CD14-positive monocyte (primary cell): ENCODE measurements around the gene KIF3B. TPM values are rescaled to one million over a fixed set of nuclear protein-coding genes. Genes with fewer than 3 reads are reported as not detected.
A peak's percentile ranks its signal among the peaks of the same experiment; 100 is the strongest.

Experiments used
- DNase-seq, 3 donors: peaks; one replicate each; pipeline ENCODE4 v3.0.0-alpha.2; 2011 to 2022
- H2AFZ ChIP-seq: 2 replicates; pipeline ENCODE4 v1.6.0; 2012; ENCODE audit warnings: mild to moderate bottlenecking, low read depth, low read length, inconsistent platforms; ENCODE audit not compliant: insufficient read depth, poor library complexity, severe bottlenecking
- H3K27ac ChIP-seq, 2 donors: 1 replicate in 1 of 2; 2 replicates in 1 of 2; pipeline ENCODE4 v1.5.1; 2012 to 2013; ENCODE audit warnings: low read length in 2 of 2, control low read depth in 1 of 2, inconsistent platforms in 1 of 2, low read depth in 1 of 2, mild to moderate bottlenecking in 1 of 2
- H3K27me3 ChIP-seq, 2 donors: one replicate each; pipeline versions ENCODE4 v1.6.0 to v1.6.1; 2011 to 2013; ENCODE audit warnings: low read length in 2 of 2; ENCODE audit not compliant: control insufficient read depth in 2 of 2, insufficient read depth in 2 of 2
- H3K36me3 ChIP-seq, 2 donors: replicated peaks in 1 of 2; 1 replicate in 1 of 2; 2 replicates in 1 of 2; pipeline versions ENCODE4 v1.5.1 to v1.6.1; 2012 to 2013; ENCODE audit warnings: low read length in 2 of 2, control low read depth in 1 of 2, inconsistent platforms in 1 of 2, mild to moderate bottlenecking in 1 of 2; ENCODE audit not compliant: insufficient read depth in 2 of 2, control insufficient read depth in 1 of 2
- H3K4me1 ChIP-seq, 2 donors: 1 replicate in 1 of 2; 2 replicates in 1 of 2; pipeline versions ENCODE4 v1.5.1 to v1.6.1; 2012 to 2013; ENCODE audit warnings: low read length in 2 of 2, control low read depth in 1 of 2, inconsistent platforms in 1 of 2, mild to moderate bottlenecking in 1 of 2, moderate library complexity in 1 of 2; ENCODE audit not compliant: insufficient read depth in 2 of 2, control insufficient read depth in 1 of 2
- H3K4me2 ChIP-seq: replicated peaks from 2 replicates; pipeline ENCODE3; 2012; ENCODE audit warnings: low read length, moderate library complexity, mild to moderate bottlenecking; ENCODE audit not compliant: poor library complexity, severe bottlenecking; ENCODE audit errors: extremely low read depth
- H3K4me3 ChIP-seq, 3 experiments: fragments of 200-600 bp in 1 of 3; sonication (generic) in 1 of 3; replicated peaks in 1 of 3; 1 replicate in 2 of 3; 2 replicates in 1 of 3; pipeline ENCODE4 v1.5.1; 2011 to 2013; ENCODE audit warnings: low read length in 3 of 3, mild to moderate bottlenecking in 3 of 3, control low read depth in 2 of 3, low read depth in 2 of 3, inconsistent platforms in 1 of 3, moderate library complexity in 1 of 3
- H3K79me2 ChIP-seq: 2 replicates; pipeline ENCODE4 v1.6.0; 2012; ENCODE audit warnings: mild to moderate bottlenecking, control low read depth, inconsistent platforms, low read length, moderate library complexity; ENCODE audit not compliant: insufficient read depth
- H3K9ac ChIP-seq: 2 replicates; pipeline ENCODE4 v1.6.0; 2017; ENCODE audit warnings: low read length, mild to moderate bottlenecking; ENCODE audit not compliant: insufficient read depth, poor library complexity, severe bottlenecking
- H3K9me3 ChIP-seq, 2 donors: replicated peaks in 1 of 2; 1 replicate in 1 of 2; 2 replicates in 1 of 2; pipeline versions ENCODE4 v1.5.1 to v1.6.1; 2012 to 2013; ENCODE audit warnings: low read length in 2 of 2, control low read depth in 1 of 2; ENCODE audit not compliant: control insufficient read depth in 1 of 2, insufficient read depth in 1 of 2
- H4K20me1 ChIP-seq: 2 replicates; pipeline ENCODE4 v1.6.0; 2012; ENCODE audit warnings: mild to moderate bottlenecking, low read length, control low read depth, moderate library complexity; ENCODE audit not compliant: insufficient read depth
- H3K27ac Mint-ChIP-seq, 7 donors: one replicate each; pipeline ENCODE4 v1.8.0; 2020; ENCODE audit warnings: mild to moderate bottlenecking in 7 of 7, mixed read lengths in 7 of 7, moderate library complexity in 6 of 7, inconsistent platforms in 2 of 7
- H3K27me3 Mint-ChIP-seq, 3 donors: one replicate each; pipeline ENCODE4 v1.8.0; 2021 to 2022; ENCODE audit warnings: low read depth in 3 of 3, mild to moderate bottlenecking in 3 of 3, mixed read lengths in 3 of 3, moderate library complexity in 3 of 3, inconsistent platforms in 1 of 3
- H3K36me3 Mint-ChIP-seq, 2 donors: one replicate each; pipeline ENCODE4 v1.8.0; 2020; ENCODE audit warnings: mixed read lengths in 2 of 2, inconsistent platforms in 1 of 2, mild to moderate bottlenecking in 1 of 2
- H3K4me1 Mint-ChIP-seq: one replicate; pipeline ENCODE4 v1.8.0; 2020; ENCODE audit warnings: mild to moderate bottlenecking, mixed read lengths
- H3K4me3 Mint-ChIP-seq, 2 donors: one replicate each; pipeline ENCODE4 v1.8.0; 2020; ENCODE audit warnings: mild to moderate bottlenecking in 2 of 2, mixed read lengths in 2 of 2, moderate library complexity in 1 of 2
- H3K9me3 Mint-ChIP-seq, 7 donors: one replicate each; pipeline ENCODE4 v1.8.0; 2020 to 2022; ENCODE audit warnings: mixed read lengths in 7 of 7, mild to moderate bottlenecking in 6 of 7, moderate library complexity in 6 of 7, inconsistent platforms in 2 of 7
- CTCF ChIP-seq: fragments of 200-600 bp; IDR thresholded peaks from one replicate; pipeline ENCODE4 v1.8.0; 2022; ENCODE audit warnings: antibody characterized with exemption, mild to moderate bottlenecking
- WGBS: methylation state at CpG from one replicate; pipeline ENCODE4 v1.1.5; 2013; ENCODE audit warnings: missing lambda C conversion rate; ENCODE audit not compliant: insufficient coverage; 5-methylcytosine and 5-hydroxymethylcytosine counted together
- intact Hi-C, 2 donors: fragments of 100-400 bp; cut with micrococcal nuclease; formaldehyde crosslinking; loops; one replicate each; pipeline versions ENCODE4 v1.15.0 to v1.15.1; 2023
- polyA plus RNA-seq, 3 donors: library from polyadenylated mRNA; depleted of rRNA in 1 of 3; unstranded in 2 of 3; stranded (reverse) in 1 of 3; fragments of 300-500 nt in 2 of 3; fragments of >200 nt in 1 of 3; fragmentation: Illumina TruSeq in 2 of 3; gene quantifications; 1 replicate in 2 of 3; 2 replicates in 1 of 3; pipeline ENCODE4 v1.2.3, GENCODE V29; 2012 to 2021

Gene KIF3B
- polyA plus RNA-seq, 3 donors: 1.5 to 7.5 (median 3.4) TPM

- Histone ChIP-seq H3K4me2 (no peak overlapping the region), H3K27ac (no peak overlapping the region), H3K36me3 (peaks cover 44 to 77% of the 10 kb centered on the region in 2 donors), H2AFZ (no peak overlapping the region), H4K20me1 (no peaks in the 10 kb centered on the region), H3K27me3 (no peaks in the 10 kb centered on the region), H3K9ac (no peak overlapping the region), H3K4me3 (no peak overlapping the region), H3K79me2 (no peaks in the 10 kb centered on the region), H3K9me3 (no peaks in the 10 kb centered on the region), H3K4me1 (no peaks in the 10 kb centered on the region)
- Mint-ChIP-seq H3K4me1 (no peaks in the 10 kb centered on the region), H3K27ac (peak overlapping the region in 2 of 7 donors; percentile 20 to 52), H3K27me3 (peaks cover 0 to 1% (median 0%) of the 10 kb centered on the region in 3 donors), H3K4me3 (no peak overlapping the region), H3K36me3 (peaks cover 59 to 67% of the 10 kb centered on the region in 2 donors), H3K9me3 (no peaks in the 10 kb centered on the region)
- DNase-seq: no peak
- no peak for TF ChIP-seq CTCF
- WGBS: no CpG with 5 or more reads among the region's 1 CpG
- intact Hi-C loops: no loop called here
Measured at GRCh38 chr20:32314768-32315167, 37.3 kb downstream of the KIF3B start.

GRCh38 chr20:32315399-32315798 is 37.9 kb downstream of the KIF3B start:
- TF ChIP-seq CTCF: no peak
- no peak for DNase-seq
- intact Hi-C loops: no loop called here
- no peak overlapping the region for H3K4me2 ChIP-seq
- Mint-ChIP-seq H3K27ac (peak overlapping the region in 2 of 7 donors; percentile 2 to 16), H3K4me3 (no peak overlapping the region), H3K27me3 (peaks cover 0 to 1% (median 0%) of the 10 kb centered on the region in 3 donors), H3K4me1 (no peaks in the 10 kb centered on the region), H3K9me3 (no peaks in the 10 kb centered on the region), H3K36me3 (peaks cover 56 to 64% of the 10 kb centered on the region in 2 donors)
- WGBS: 100% methylated on average over 1 of the region's 3 CpGs
- H3K27ac ChIP-seq: no peak overlapping the region
- no peaks in the 10 kb centered on the region for H3K79me2 ChIP-seq
- no peaks in the 10 kb centered on the region for H3K9me3 ChIP-seq
- H3K36me3 ChIP-seq: peaks cover 38 to 73% of the 10 kb centered on the region in 2 donors
- no peak overlapping the region for H3K4me3 ChIP-seq
- H3K27me3 ChIP-seq: no peaks in the 10 kb centered on the region
- no peak overlapping the region for H3K9ac ChIP-seq
- no peaks in the 10 kb centered on the region for H3K4me1 ChIP-seq
- H2AFZ ChIP-seq: no peak overlapping the region
- no peaks in the 10 kb centered on the region for H4K20me1 ChIP-seq
